Loucy (cell line): ENCODE results near the gene PDZD4.

Experiments used
- H2AFZ ChIP-seq: fragments of 200-600 bp; sonication (generic); 2 replicates; pipeline ENCODE4 v1.6.0; 2016; ENCODE audit warnings: antibody characterized with exemption, mild to moderate bottlenecking, low read length, moderate library complexity
- H3F3A ChIP-seq: fragments of 200-600 bp; 2 replicates; pipeline ENCODE4 v1.6.0; 2016; ENCODE audit warnings: antibody characterized with exemption, low read depth, mild to moderate bottlenecking
- H3K27me3 ChIP-seq: fragments of 200-600 bp; sonication (generic); 2 replicates; pipeline ENCODE4 v1.6.1; 2014; ENCODE audit warnings: low read length, mild to moderate bottlenecking; ENCODE audit not compliant: insufficient read depth, poor library complexity, severe bottlenecking
- H3K36me3 ChIP-seq: fragments of 200-600 bp; sonication (generic); 2 replicates; pipeline ENCODE4 v1.6.1; 2016; ENCODE audit warnings: low read length; ENCODE audit not compliant: insufficient read depth
- H3K4me1 ChIP-seq: fragments of 200-600 bp; sonication (generic); 2 replicates; pipeline ENCODE4 v1.5.1; 2014; ENCODE audit warnings: low read length, mild to moderate bottlenecking; ENCODE audit not compliant: insufficient read depth, poor library complexity, severe bottlenecking
- H3K4me2 ChIP-seq: fragments of 200-600 bp; sonication (generic); 2 replicates; pipeline ENCODE4 v1.6.0; 2014; ENCODE audit warnings: antibody characterized with exemption, low read length, low read depth, mild to moderate bottlenecking; ENCODE audit not compliant: poor library complexity, severe bottlenecking
- H3K4me3 ChIP-seq: fragments of 200-600 bp; sonication (generic); 2 replicates; pipeline ENCODE4 v1.5.1; 2014; ENCODE audit warnings: low read length, mild to moderate bottlenecking, mixed read lengths; ENCODE audit not compliant: poor library complexity, severe bottlenecking
- H3K79me2 ChIP-seq: fragments of 200-600 bp; sonication (generic); 2 replicates; pipeline ENCODE4 v1.6.1; 2014; ENCODE audit warnings: low read length; ENCODE audit not compliant: insufficient read depth
- H3K9ac ChIP-seq: fragments of 200-600 bp; sonication (generic); 2 replicates; pipeline ENCODE4 v1.6.0; 2014; ENCODE audit warnings: mild to moderate bottlenecking, low read depth, low read length, moderate library complexity; ENCODE audit not compliant: poor library complexity, severe bottlenecking
- H3K9me2 ChIP-seq: fragments of 200-600 bp; sonication (generic); replicated peaks from 2 replicates; pipeline ENCODE4 v1.6.1; 2016; ENCODE audit warnings: low read depth, low read length, mixed read lengths
- H3K9me3 ChIP-seq: fragments of 200-600 bp; sonication (generic); 2 replicates; pipeline ENCODE4 v1.6.1; 2014; ENCODE audit warnings: mild to moderate bottlenecking, antibody characterized with exemption, low read length, low read depth; ENCODE audit not compliant: insufficient read depth
- H4K20me1 ChIP-seq: fragments of 200-600 bp; sonication (generic); 2 replicates; pipeline ENCODE4 v1.6.0; 2014; ENCODE audit warnings: antibody characterized with exemption, low read length, mild to moderate bottlenecking; ENCODE audit not compliant: insufficient read depth, poor library complexity, severe bottlenecking
- CTCF ChIP-seq: fragments of 200-600 bp; sonication (generic); conservative IDR thresholded peaks from 2 replicates; pipeline ENCODE4 v1.5.1; 2014; ENCODE audit warnings: mild to moderate bottlenecking, antibody characterized with exemption, low read length
- EZH2phosphoT487 ChIP-seq: fragments of 200-600 bp; IDR thresholded peaks from 2 replicates; pipeline ENCODE4 v1.6.1; 2018; ENCODE audit warnings: antibody characterized with exemption, mild to moderate bottlenecking, moderate library complexity, borderline replicate concordance

Gene PDZD4

GRCh38 chrX:153805436-153805835, 24.9 kb downstream of the PDZD4 start:
- Histone ChIP-seq H3K36me3 (no peaks in the 10 kb centered on the region), H3K27me3 (no peaks in the 10 kb centered on the region), H3K9me3 (no peaks in the 10 kb centered on the region), H4K20me1 (no peaks in the 10 kb centered on the region), H3F3A (no peaks in the 10 kb centered on the region), H3K79me2 (no peaks in the 10 kb centered on the region), H3K9me2 (no peaks in the 10 kb centered on the region), H3K4me1 (no peaks in the 10 kb centered on the region), H2AFZ (no peak overlapping the region), H3K4me2 (no peak overlapping the region), H3K4me3 (no peak overlapping the region), H3K9ac (no peak overlapping the region)
- TF ChIP-seq CTCF (no peak), EZH2phosphoT487 (no peak)

- H2AFZ ChIP-seq: no peak overlapping the region
- no peaks in the 10 kb centered on the region for H4K20me1 ChIP-seq
- no peaks in the 10 kb centered on the region for H3K9me3 ChIP-seq
- no peaks in the 10 kb centered on the region for H3K36me3 ChIP-seq
- TF ChIP-seq EZH2phosphoT487 (no peak), CTCF (no peak)
- no peaks in the 10 kb centered on the region for H3K9me2 ChIP-seq
- H3K4me3 ChIP-seq: no peak overlapping the region
- no peaks in the 10 kb centered on the region for H3K79me2 ChIP-seq
- no peaks in the 10 kb centered on the region for H3K4me1 ChIP-seq
- H3K4me2 ChIP-seq: no peak overlapping the region
- H3K27me3 ChIP-seq: no peaks in the 10 kb centered on the region
- no peaks in the 10 kb centered on the region for H3F3A ChIP-seq
- no peak overlapping the region for H3K9ac ChIP-seq
These were observed 25.7 kb downstream of the PDZD4 start for GRCh38 chrX:153804621-153805020.

GRCh38 chrX:153804100-153804595, 26.2 kb downstream of the PDZD4 start:
- Histone ChIP-seq H3K9me2 (no peaks in the 10 kb centered on the region), H3K27me3 (no peaks in the 10 kb centered on the region), H2AFZ (no peak overlapping the region), H3K36me3 (no peaks in the 10 kb centered on the region), H4K20me1 (no peaks in the 10 kb centered on the region), H3K9ac (no peak overlapping the region), H3K9me3 (no peaks in the 10 kb centered on the region), H3K79me2 (no peaks in the 10 kb centered on the region), H3K4me3 (no peak overlapping the region), H3K4me2 (no peak overlapping the region), H3K4me1 (no peaks in the 10 kb centered on the region), H3F3A (no peaks in the 10 kb centered on the region)
- TF ChIP-seq CTCF: no peak
- no peak for TF ChIP-seq EZH2phosphoT487
